Activated CD8-positive, alpha-beta memory T cell treated with anti-CD3 and anti-CD28 coated beads, Interleukin-2, amount 50 U/mL, for 4 hours (primary cell): ENCODE data around the gene CA10.

Experiments used
- DNase-seq: peaks from one replicate; pipeline ENCODE4 v3.0.0-alpha.2; 2020

Gene CA10

DNA sequence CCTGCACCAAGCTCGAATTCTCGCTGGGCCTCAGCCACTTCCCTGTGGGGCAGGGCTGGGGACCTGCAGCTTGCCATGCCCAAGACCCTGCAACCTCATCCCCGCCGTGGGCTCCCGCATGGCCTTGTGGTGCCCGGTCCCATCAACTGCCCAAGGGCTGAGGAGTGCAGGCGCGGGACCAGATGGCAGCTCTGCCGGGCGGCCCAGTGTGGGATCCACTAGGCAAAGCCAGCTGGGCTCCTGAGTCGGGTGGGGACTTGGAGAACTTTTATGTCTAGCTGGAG lies 489.6 kb downstream of the CA10 start:
- no peak for DNase-seq

DNA sequence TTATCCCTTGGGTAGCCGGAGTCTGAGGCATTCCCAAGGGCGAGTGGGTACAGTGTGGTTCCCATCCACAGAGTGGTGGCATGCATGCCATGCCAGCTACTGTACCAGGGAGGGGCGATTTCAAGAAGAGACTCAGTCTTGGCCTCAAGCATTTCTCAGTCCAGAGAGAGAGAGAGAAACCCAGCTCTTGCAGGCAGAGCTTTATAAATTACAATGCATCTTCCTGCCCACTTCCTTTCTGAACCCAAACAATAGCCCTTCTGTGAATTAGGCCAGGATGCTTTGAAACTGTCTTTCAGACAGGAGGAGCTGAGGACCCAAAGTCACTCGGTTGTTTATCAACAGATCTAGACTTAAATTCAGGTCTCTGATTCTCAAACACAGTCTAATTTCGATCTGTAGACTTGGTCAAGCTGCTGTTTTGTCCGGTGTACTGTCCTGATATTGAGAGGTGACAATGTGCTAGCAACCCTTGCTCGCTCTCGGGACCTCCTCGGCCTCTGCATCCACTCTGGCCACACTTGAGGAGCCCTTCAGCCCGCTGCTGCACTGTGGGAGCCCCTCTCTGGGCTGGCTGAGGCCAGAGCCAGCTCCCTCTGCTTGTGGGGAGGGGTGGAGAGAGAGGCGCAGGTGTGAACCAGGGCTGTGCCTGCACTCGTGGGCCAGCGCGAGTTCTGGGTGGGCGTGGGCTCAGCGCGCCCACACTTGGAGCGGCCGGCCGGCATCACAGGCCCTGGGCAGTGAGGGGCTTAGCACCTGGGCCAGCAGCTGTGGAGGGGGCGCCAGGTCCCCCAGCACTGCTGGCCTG lies 490.2 kb downstream of the CA10 start:
- no peak for DNase-seq

DNA sequence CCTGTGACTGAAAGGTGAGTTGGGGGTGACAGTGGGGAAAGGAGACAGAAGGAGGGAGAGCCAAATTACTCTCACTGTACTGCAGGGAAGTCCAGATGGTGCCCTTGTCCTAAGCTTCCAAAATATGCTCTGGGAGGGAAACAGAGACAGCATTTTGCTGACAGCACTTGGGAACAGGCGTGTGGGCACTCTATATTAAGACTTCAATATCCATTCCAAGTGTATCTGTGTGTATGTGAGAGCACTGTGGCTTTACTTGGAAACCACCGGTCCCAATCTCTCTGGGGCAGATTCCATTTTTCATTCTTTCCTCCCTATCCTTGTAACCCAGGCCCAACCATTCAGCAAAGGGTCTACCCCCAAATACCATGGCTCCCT lies 490.8 kb downstream of the CA10 start:
- no peak for DNase-seq

DNA sequence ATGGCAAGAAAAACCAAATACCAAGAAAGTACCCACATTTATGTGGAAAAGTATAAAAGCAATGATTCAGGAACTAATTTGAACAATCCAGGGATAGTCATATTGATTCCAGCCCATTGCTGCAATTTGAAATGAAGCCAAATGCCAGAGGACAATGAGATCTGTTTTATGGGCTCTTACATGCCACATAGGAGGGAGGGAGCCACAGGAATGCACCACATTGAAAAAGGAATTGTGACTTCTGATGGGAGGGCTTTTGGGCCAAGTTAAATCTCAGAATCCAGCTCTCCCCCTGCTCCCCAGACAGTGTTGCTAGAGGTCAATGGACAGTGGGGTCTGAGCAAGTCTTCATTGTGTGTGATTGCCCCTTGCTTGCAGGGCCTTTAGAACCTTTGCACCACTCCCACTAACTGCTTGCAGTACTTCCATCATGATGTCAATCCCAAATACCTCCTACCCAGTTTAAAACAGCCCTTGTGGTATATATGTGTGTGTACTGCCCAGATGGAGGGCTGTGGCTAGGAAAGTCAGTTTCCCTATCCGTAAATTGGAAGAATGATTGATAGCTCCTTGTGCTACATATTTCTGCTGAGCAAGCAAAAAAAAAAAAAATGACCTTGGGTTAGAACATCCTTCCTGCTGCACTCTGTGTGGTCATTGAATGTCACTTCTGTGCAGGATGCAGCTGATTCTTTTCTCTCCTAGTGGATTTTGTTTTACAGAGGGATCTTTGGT lies 491.4 kb downstream of the CA10 start:
- DNase-seq, result no peak

DNA sequence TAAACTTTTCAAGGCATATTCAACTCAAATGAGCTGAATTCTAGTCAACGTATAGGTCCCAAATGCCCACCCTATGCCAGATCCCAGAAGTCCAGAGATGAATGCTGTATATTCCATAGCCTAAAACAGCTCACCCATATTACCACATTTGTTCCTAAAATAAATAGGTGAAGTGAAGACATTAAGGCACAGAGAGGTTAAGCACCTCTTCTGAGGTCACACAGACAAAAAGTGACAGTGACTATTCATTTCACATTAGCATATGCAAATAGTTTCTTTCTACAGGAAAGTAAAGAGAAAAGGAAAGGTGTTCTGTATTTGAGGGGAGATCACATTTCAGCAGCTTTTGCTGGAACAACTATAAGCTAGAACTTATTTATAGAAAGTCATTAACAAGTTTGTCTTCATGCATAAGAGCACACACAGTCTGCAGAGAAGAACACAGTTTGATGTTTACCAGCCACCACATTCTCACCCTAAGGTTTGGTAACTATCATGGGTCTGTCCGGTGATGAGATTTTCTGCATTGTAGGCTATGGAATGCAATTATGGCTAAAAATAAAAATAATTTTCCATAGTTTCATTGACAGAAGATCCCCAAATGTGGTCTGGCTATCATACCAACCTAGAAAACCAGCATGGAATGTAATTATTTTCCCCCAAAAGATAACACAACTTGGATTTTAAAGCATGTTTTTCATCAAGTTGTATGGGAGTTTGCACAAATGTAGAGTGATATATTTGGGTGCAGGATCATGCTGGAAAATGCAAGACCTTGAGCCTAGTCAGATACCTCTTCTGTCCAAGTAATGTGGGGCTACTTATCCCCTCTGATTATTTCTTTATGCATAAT lies 496.1 kb downstream of the CA10 start:
- DNase-seq, result no peak

DNA sequence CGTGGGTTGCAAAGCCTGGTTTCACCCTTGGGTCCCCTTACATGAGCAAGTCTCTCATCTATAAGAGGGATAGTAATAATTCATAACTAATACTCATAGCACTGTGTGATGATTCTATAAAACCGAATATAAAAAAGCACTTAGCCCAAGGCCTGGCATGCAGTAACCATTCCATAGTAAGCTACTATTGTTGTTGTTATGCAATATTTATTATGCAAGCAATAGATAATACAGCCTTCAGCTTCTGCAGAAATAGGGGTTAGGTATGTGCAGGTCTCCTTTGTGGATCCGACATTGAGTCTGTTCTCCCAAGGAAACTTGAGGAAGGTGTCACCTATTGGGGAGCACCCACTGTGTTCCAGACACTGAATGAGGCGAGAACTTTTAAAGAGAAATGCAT lies 497.1 kb downstream of the CA10 start:
- DNase-seq, result no peak

DNA sequence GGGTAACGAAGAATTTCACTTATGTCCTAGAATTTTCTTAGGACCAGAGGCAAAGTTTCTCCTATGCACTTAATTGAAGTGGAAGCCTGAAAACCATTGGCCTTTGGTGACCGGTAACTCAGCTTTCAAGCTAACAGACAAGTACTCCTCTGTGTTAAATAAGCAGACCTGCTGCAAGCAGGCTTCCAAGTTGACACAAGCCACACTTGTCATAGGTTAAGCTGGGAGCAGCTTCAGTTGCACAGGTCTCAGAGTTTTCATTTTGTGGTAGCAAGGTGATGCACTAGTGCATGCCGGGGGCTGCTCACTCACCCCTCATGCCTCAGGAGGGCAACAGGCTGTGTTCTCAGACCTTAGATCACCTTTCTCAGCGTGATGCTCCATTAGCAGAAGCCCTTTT lies 498.2 kb downstream of the CA10 start:
- DNase-seq, result no peak

DNA sequence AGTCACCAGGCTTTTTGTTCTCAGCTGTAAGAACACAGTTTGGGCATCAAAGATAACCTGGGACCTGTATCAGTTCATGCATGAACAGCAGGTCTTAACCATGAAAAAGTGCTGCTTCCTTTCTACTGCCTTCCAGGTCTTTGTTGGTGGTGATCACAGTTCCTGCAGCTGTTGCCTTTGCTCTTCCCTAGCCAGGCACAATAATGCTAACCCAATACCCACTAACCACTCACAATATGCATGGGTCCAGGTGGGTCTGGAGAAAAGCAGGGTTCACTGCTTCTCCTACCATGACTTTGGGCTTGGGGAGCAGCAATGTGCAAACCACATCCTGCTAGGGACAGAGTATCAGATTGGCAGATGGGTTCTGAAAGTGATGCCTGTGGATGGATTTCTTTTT lies 501.3 kb downstream of the CA10 start:
- no peak for DNase-seq

DNA sequence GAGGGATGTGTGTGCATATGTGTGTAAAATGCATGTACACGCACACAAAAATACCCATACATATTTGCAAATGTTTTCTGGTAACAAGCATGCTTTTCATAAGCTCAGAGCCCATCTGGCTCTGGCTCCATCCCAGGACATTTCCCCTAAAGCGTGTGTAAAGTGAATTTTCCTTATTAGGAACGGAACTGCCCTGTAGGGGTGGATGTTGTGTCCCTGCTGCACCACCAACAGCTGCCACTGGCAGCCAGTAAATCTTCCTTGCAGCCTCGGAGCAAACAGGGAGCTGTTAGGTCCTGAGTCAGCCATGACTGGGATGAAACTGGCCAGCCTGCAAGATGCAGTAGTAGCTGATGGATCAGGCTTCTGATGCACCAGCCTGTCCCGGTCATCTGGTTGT lies 504.6 kb downstream of the CA10 start:
- no peak for DNase-seq

DNA sequence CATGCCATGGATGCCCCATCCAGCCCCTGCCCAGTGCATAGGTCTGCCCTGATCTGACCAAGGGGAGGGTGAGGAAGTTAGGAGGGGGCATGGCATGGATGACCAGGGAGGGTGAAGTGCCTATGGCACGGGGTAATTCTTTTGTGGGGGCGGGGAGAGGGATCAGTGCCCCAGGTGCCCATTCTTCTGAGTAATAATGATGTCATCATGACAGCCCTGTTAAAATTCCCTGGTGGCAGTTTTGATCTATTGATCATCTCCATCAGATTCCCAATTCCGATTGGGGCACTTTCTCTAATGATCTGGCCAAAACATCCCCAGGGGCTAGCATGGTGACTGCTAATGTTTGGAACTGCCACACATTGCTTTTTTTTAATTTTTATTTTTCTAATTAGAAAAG lies 506.0 kb downstream of the CA10 start:
- DNase-seq, result no peak

DNA sequence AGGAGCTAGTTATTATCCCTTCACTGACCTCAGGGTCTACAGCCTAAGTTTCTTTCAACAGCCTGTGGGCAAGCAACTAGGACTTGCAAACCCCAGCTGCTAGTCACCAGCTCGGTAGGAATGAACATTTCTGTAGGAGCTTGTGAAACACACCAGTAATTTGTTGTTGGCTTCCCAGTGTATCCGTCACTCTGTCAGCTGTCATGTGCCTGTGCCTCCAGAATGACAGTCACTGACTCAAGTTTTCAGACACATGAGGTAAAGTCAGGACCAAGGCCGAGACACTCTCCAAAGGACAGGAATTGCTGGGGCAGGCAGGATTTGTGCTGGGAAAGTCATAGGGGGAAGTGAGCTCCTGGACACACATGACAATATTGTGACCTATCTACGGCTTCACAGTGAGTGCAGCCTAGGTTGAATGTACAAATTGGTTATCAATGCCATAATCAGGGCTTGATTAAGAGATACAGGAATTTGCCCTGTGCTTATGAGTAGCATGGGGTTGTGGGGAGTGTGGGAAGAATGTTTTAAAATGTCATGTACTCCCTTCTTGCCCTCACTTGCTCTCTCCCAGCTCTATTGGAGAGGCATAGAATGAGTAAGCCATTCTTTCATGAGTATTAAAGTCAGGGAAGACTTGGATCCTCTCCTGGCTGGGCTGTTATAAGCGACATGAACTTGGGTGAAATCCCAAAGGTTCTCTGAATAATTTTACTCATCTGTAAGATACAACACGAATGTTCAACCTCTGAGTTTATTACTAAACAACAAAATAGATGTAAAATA lies 506.8 kb downstream of the CA10 start:
- no peak for DNase-seq

DNA sequence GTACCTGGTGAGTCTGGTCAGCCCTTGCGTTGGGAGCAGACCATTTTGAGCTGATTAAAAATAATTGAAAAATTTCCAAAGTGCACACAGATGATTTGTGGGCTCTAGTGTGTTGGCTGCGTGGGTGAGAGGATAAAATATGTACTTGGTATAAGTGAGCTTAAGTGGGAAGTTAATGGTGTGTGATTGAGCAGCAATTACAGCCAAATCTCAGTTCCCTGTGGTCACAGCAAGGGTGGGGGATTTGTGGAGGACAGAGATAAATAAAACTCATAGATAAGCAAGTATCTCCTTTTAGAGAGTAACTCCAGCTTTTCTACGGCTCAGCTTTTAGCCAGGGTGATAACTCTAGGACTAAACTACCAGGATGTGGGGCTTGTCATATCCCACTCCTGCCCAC lies 507.7 kb downstream of the CA10 start:
- DNase-seq, result no peak

DNA sequence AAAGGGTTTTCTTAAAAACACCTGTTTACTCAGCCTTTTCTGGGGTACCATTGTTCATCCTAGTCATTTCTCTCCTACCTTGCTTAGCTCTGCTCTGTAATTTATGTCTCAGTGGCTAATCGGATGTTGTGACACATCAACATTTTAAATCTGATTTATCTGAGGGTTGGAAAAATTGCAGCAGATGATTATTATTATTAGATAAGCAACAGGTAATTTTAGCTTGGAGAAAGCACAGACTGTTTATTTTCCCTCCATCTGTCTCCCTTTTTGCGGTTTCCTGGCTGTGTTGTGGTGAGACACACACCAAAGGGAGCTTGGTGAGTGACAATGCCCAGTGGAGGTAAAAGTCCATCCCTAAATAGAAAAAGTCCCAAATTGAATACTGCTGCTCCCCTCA lies 508.3 kb downstream of the CA10 start:
- no peak for DNase-seq

DNA sequence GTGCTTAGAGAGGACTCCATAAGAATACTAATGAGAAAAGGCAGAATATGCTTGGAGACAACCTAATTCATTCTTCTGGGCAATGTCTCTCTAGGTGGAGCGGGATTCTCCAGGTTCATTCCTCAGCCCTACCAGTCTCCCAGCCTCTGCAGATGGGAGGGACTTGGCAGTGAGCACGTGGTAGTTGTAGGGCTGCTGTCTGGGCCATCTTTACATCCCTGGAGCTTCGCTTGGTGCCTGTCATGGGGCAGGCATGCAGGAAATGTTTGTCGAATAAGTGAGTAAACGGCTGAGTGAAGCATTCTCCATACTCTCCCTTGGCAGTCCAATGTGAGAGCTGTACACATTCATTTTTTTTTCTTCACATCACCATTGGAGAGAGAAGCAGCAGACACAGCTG lies 510.7 kb downstream of the CA10 start:
- no peak for DNase-seq

DNA sequence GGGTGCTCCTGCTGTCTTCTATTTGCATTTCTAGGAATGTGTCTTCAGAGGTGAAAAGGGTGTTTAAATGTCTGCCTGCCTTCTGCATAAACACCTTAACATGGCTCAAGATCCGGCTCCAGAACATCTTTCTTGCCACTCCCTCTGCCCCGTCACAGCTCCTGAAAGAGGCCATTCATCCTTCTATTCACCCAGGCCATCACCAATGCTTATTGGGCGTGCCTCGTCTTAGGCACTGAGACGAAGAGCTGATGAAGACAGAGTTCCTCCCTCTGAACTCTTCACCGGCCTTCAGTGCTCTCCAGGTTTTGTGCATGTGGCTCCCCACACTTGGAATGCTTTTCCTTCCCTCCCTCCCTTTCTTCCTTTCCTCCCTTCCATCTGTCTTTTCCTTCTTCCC lies 511.4 kb downstream of the CA10 start:
- DNase-seq, result no peak

DNA sequence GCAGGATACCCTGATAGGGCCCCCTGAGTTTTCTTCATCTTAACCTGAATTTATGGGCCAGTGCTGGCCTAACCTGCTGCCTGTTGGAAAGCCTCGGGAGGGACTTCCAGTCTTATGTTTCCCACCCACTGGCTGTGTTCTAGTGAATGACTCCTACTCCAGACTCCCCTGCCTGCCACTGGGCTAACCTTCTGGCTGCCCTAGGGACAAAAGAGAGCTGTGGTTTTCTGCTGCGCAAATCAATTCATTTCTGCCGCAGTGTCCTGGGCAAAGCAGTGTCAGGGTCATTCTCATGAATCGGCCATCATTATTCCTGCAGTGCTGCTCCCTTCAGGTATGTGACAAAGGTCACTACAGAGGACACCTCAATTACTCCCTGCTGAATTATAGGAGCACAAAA lies 512.0 kb downstream of the CA10 start:
- no peak for DNase-seq

DNA sequence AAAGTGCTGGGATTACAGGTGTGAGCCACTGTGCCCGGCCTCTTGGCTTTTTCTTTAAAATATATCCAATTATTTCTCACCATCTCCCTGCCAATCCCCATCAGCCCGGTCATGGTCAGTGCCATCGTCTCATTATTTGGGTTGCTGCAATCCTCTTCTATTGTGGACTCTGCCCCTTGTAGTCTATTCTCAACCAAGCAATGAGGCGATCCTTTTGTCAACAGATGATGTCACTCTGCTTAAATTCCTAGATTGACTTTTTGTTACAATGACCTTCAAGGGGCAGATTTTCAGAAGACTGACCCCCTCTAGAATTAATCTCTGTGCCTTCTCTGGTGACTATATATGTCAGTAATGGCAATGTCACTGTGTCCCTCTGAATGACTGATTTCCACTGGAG lies 513.5 kb downstream of the CA10 start:
- DNase-seq, result no peak

DNA sequence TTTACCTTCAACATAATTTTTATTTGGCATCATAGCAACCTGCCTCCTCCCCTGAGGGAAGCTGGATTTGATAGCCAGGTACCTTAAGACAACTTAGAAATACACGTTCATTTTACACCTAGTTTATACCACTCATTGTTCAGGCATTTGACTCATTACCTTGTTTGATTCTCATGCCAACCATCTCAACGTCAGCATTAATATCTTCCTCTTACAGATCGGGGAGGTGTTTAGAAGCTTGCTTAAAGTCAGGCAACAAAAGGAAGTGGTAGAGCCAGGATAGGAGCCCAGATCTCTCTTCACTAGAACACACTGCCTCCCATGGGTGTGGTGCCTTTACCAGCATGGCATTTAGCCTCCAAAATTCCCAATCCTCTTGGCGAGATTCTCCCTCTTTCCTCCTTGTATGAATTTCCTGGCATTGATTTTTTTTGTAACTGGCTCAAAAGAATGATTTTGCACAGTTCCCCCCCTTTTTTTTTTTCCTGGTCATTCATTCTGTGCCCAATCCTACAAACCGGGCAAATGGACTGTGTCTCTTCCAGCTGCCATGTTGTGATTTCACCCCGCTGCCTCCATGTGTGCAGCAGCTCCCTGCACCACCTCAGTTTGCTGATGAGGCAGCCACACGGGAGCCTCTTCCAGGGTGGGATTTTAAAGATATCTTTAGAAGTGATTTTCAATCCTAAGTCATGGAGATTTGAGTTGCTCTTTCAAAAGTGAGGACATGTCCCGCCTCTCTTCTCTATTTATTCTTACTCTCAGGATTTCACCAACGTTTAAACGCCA lies 514.6 kb downstream of the CA10 start:
- no peak for DNase-seq

DNA sequence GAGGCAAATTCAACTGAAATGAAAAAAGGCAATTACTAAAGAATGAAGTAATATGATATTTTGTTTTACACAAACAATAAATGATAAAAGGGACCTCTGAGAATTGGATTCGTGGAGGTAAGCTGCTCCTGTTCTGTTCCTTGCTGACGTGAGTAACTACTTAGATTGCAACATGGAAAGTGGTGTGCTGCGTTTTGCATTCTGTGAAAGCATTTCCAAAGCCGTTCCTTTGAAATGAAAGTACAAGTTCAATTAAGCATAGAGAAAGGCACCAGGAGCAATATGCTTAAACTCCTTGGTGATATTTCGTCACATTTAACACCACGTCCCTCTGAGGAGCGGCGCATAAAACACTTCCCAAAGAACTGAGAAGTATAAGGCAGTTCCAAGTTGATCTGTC lies 516.5 kb downstream of the CA10 start:
- no peak for DNase-seq

DNA sequence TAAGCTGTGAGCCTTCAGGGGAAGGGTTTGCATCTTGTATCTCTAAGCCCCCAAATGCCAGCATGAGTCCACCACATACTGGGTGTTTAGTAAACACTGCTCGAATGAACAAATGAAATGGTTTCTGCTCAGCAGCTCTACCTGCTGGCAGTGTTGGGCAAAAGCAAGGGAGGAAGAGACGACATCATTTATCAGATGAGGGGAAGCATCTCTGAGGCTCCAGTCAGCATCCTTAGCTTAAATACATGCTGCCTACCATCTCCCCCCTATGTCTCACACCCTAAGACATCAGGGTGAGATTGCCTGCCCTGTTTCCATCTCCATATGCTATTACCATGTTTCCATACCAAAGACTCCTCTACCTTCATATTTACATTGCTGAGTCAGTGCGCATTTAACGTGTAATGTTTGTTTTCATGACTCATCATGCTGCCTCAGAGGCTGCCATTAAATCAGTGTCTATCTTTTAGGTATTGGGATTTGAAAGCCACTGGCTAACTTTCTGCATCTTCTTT lies 518.3 kb downstream of the CA10 start:
- no peak for DNase-seq

DNA sequence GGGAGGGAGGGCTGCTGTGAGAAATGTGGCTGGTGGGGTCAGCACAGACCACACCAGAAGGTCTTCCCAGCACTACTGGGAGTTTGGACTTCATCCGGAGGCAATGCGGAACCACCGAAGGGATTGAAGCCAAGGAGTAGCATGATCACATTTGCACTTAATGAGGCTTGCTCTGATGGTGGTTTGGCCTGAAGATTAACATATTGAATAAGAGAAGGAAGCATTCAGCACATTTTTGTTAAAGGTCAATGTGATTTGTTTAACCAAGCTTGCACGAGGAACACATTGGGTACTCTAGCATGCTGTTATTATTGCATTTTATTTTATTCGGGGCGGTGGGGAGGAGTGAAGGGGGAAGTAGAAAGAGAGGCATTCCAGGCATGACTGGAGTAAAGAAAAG lies 519.5 kb downstream of the CA10 start:
- no peak for DNase-seq

DNA sequence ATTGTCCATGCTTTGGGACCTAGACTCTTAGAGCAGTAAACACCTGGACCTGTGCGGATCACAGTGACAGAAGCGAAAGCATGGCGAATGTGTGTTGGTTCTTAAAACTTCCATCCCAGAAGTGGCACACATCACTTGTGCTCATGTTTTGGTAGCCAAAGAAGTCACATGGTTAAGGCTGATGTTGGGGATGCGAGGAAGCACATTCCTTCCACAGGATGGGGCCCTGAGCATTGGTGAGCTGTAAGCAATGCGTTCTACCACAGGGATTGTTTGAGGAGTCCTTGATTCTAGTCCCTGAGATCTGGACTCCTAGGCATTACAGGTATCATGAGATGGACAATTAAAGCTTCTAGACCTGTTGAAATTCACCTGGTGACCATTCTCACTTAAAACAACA lies 522.2 kb downstream of the CA10 start:
- DNase-seq, result no peak
